GM12874 (cell line): ENCODE results near the gene SERPINB2.

Source experiments
- TF ChIP-seq, protein P1 (sequence below): IDR thresholded peaks from 2 replicates; pipeline ENCODE4 v1.5.1; 2011; ENCODE audit warnings: low read depth, mild to moderate bottlenecking, control low read depth, low read length, moderate library complexity; ENCODE audit not compliant: insufficient read depth

Gene SERPINB2

DNA sequence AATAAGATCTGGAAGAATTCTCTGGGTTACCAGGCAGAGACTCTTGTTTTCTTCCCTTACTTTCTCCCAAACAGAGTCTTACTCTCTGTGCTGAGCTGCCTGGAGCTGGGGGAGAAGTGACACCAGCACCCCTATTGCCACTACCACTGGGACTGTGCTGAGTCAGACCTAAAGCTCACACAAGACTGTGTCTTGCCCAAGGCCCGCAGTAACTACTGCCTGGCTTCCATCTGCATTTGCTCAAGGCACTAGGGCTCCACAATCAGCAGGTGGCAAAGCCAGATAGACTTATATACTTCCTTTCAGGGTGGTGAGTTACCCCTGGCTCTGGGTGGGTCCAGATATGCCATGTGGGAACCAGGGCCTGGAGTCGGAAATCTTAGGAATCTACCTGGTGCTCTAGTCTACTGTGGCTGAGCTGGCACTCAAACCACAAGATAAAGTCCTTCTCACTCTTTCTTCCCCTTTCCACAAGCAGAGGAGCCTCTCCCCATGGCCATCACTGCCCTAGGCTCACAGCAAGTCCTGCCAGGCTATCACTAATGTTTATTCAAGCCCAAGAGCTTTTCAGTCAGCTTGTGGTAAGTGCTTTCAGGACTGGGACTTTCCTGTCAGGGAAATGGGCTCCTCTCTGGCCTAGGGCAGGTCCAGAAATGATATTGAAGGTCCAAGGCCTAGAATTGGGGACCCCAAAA, 27.6 kb upstream of the SERPINB2 start:
- TF ChIP-seq, protein P1, sequence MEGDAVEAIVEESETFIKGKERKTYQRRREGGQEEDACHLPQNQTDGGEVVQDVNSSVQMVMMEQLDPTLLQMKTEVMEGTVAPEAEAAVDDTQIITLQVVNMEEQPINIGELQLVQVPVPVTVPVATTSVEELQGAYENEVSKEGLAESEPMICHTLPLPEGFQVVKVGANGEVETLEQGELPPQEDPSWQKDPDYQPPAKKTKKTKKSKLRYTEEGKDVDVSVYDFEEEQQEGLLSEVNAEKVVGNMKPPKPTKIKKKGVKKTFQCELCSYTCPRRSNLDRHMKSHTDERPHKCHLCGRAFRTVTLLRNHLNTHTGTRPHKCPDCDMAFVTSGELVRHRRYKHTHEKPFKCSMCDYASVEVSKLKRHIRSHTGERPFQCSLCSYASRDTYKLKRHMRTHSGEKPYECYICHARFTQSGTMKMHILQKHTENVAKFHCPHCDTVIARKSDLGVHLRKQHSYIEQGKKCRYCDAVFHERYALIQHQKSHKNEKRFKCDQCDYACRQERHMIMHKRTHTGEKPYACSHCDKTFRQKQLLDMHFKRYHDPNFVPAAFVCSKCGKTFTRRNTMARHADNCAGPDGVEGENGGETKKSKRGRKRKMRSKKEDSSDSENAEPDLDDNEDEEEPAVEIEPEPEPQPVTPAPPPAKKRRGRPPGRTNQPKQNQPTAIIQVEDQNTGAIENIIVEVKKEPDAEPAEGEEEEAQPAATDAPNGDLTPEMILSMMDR = no peak

DNA sequence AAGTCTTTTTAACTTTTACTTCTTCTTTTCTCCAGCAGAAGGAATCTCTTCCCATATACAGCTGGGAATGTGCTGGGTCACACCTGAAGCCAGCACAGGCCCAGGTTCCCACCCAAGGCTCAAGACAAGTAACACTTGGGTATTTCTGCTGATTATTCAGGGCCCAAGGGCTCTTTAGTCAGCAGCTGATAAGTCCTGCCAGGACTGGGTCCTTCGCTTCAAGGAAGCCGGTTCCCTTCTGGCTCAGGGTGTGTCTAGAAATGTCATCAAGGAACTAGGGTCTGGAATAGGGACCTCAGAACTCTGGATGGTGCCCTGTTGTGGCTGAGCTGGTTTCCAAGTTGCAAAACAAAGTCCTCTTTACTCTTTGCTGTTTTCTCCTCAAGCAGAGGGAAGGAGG, 27.0 kb upstream of the SERPINB2 start:
- TF ChIP-seq, protein P1 = no peak

DNA sequence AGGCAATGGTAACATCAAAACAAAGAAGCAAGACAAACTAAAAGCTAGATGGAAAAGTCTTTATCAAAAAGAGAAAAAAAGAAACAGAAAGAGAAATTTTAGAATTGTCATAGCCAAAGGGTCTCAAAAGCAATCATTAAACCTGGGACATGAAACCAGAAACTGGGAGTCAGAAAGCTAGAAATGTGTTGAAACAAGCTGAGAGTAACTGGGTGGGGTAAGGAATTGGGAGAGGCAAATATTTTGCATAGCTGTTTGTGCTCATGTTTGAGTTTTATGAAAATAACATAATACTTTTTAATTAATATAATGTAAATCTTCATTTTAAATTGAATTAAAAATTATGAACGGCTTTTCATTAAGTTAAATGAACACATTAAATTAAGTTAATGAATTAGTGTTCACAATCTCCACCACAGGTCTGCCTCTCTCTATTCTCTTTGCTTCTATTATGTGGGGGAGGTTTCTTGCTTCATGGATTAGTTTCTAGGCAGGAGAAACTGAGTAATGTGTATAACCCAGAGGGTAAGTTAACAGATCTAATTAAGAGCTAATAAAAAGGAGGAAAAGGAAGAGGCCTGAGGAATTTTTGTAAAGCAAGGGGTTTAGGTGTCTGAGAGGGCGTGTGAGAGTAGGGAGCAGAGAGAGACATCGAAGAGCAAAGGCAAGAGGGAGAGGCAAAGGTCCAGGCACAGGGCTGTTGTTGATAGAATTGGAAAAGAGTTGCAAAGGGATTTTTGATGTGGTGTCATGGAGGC, 20.0 kb upstream of the SERPINB2 start:
- TF ChIP-seq, protein P1 = no peak

DNA sequence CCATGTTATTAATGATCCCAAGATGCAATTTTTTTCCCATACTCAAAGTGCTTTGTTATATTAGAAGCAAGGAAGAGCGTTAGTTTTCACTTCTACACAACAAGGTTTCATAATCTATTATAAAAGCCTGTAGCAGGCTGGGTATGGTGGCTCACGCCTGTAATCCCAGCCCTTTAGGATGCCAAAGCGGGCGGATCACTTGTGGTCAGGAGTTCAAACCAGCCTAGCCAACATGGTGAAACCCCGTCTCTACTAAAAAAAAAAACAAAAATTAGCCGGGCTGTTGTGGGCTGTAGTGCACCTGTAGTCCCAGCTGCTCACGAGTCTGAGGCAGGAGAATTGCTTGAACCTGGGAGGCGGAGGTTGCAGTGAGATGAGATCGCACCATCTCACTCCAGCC, 19.0 kb upstream of the SERPINB2 start:
- TF ChIP-seq, protein P1 = no peak

DNA sequence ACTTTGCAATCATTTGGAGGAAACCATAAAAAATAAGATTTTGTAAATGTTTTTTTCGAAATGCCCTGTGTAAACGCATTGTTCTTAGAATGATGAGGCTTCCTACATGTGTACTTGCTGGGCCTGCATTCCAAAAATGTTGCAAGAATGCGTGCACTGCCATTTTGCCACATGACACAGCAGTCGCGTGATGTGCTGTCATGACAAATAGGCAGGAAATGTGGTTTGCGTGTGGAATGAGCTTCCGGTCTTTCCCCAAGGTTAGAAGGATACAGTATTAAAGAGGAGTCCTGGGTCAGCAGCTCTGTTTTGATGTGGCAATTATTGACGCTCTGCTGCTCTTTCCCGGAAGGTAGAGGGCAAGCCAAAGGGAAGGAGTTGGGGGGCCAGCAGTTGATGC, 18.1 kb upstream of the SERPINB2 start:
- TF ChIP-seq, protein P1 = no peak

DNA sequence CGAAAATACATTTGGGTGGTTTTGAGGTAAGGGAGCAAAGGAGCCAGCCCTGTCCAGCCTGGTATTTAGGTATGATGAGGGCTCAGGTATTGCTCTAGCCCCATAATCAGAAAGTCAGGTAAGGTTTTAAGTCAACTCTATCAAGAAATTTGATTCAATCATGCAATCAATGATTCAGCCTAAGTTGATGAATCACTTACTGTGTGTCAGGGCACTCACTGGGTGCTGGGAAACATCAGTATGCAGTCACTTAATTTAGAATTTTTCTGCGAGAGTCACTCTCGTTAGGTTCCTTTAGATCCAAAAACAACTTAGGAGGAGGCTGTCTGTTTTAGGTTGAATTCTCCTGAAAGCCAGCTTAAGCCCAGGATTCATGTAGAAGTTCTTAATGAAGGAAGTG, 17.7 kb upstream of the SERPINB2 start:
- TF ChIP-seq, protein P1 = no peak

DNA sequence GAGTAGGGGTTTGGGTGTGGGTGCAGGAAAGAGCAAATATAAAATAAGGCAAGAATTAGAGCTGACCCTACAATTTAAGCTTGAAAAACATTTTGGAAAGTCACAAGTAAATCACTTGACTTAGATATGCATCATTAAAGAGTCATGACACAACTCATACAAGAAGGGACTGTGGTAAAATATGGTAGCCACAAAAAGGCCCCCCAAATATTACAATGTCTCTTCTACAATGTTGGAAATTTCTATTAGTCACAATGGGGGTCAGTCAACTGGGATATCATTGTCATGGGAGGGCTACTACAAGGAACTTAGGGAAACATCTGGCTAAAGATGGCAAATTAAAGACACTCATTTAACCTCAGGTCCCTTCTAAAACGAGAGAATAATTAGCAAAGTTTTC, 15.7 kb upstream of the SERPINB2 start:
- TF ChIP-seq, protein P1 = no peak
